AG09309 (cell line): ENCODE data around the gene NTPCR.

Experiments
- DNase-seq: peaks from one replicate; pipeline ENCODE4 v3.0.0-alpha.2; 2010; ENCODE audit warnings: low read depth
- H3K4me3 ChIP-seq: 2 replicates; pipeline ENCODE4 v1.5.1; 2011; ENCODE audit warnings: mild to moderate bottlenecking, low read depth, low read length, moderate library complexity; ENCODE audit not compliant: control insufficient read depth
- CTCF ChIP-seq: IDR thresholded peaks from 2 replicates; pipeline ENCODE4 v1.5.1; 2011; ENCODE audit warnings: mild to moderate bottlenecking, low read depth, low read length, inconsistent platforms; ENCODE audit not compliant: insufficient read depth, control insufficient read depth; ENCODE audit errors: missing control alignments

Gene NTPCR

GRCh38 chr1:232964601-232965000, 14.2 kb downstream of the NTPCR start:
- H3K4me3 ChIP-seq, result no peak overlapping the region
- TF ChIP-seq CTCF, result no peak
- DNase-seq, result no peak

- no peak for DNase-seq
- no peak overlapping the region for H3K4me3 ChIP-seq
Measured at GRCh38 chr1:232965124-232965911, 14.9 kb downstream of the NTPCR start.

DNA sequence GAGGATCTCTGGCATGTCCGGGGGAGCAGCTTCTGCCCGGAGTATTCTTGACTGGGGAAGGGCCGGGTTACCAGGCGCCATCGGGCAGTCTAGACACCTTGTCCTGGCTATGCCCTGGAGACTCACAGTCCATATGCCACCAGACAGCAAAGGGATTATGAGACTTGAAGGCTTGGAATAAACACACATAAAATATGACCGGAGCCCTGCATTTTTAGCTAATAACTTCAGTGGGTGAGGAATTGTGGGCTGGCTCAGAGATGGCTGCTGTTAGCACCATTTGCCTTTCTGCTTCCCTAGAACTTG, 15.5 kb downstream of the NTPCR start:
- no peak overlapping the region for H3K4me3 ChIP-seq
- DNase-seq, result no peak
- TF ChIP-seq CTCF, result no peak

More at GRCh38 chr1:232965124-232965911, 14.9 kb downstream of the NTPCR start:
- no peak for TF ChIP-seq CTCF

DNA sequence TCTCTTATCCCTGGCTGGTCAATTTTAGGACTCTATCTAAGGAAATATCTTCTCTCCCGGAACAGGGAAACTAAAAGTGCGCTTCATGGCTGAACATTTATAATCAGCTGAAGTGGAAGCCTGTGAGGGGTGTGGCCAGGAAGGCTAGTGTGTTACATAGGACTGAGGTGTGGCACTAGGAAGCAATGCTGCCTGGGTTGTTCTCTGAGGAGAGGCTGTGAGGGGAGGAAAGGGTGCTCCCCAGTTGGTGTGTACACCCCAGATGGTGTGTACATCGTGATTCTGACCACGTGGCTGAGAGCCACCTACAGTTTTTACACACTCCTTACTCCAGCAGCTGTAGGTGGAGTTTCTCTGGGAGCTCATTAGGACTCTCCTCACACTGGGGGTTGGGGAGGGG, 16.3 kb downstream of the NTPCR start:
- no peak for DNase-seq
- TF ChIP-seq CTCF, result no peak
- no peak overlapping the region for H3K4me3 ChIP-seq

DNA sequence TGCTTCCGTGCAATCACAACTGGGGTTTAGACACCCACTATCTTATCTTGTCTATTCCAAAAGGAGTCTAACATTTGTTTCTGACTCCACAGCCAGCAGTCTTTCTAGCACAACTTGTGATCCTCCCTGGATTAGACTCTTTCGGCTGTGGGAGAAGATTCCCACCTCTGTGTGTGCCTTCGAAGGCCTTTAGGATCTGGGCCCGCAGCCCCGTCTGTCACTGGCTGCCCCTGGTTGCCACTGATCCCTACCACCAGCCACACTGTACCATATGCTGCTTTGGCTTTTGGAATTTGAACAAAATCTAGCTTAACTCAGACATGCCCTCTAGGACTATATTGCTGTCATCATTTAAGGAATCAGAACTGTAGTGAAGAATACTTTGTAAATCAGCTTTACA, 18.0 kb downstream of the NTPCR start:
- DNase-seq, result no peak
- TF ChIP-seq CTCF, result no peak

DNA sequence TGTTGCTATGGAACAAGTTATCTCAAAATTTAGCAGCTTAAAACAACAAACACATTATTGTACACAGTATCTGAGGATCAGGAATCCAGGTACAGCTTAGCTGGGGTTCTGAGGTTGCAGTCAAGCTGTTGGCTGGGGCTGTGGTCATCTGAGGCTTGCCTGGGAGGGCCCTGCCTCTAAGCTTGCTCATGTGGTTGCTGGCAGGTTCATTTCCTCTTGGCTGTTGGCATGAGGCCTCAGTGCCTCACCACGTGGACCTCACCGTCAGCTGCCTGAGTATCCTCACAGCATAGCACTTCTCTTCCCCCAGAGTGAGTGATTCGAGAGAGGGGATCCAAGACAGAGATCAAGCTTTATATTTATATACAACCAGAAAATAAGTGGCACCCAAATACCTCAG, 18.6 kb downstream of the NTPCR start:
- DNase-seq, result no peak
- no peak for TF ChIP-seq CTCF
- H3K4me3 ChIP-seq, result no peak overlapping the region

More for the DNA sequence above, 18.0 kb downstream of the NTPCR start:
- no peak overlapping the region for H3K4me3 ChIP-seq
